NCI-H345 treated with DMSO at 0.1 percent for 48 hours (cell line): Measurements from ENCODE around the gene EFCAB11.

Experiments used
- DNase-seq: peaks from one replicate; lab custom pipeline; 2025; ENCODE audit not compliant: unreplicated experiment; lab: John Stamatoyannopoulos, UW

Gene EFCAB11

DNA sequence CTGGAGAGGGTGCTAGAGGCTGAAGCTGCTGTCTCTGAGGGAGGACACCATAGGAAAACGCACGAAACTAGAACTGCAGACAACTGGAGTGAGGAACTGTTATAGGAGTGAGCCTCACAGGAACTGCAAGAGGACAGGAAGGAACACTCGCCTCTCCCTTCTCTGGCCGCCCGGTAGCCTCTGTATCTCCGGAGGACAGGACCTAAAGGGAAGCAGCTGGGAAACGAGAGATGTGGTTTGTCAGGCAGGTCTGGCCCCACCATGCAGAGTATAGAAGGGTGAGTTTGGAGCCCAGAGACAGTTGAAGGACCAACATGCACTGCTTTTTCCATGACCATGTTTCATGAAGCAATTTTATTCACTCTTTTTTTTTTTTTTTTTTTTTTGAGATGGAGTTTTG is 127.3 kb downstream of the EFCAB11 start:
- no peak for DNase-seq

DNA sequence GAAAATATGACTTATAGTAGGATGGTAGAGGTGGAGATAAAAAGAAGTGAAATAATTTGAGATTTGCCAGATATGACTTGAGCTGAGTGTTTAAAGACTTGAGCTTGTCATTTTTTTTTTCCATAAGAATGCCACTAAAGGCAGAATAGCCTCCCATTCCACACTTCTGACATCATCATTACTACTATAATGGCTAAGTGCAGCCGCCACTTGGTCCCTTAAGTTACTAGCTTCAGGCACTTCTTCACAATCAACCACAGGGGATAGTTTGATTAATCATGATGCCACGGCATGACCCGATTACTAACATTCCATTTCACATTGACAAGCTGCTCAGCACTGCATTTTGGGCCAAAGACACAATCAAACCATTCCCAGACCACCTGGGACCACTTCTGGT is 127.9 kb downstream of the EFCAB11 start:
- DNase-seq: no peak

DNA sequence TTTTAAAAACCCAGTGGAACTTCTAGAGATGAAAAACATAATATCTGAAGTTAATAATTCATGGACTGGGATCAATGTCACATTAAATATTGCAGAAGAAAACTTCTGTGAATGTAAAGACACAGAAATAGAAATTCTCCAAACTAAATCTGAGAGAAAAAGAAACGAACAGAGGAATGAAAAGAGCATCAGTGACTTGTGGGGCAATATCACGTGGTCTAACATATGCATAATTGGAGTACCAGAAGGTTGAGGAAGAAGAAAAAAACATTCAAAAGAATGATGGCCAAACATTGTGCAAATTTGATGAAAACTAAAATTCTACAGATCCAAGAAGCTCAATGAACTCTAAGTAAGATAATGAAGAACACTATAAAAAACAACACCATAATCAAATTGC is 130.8 kb downstream of the EFCAB11 start:
- DNase-seq: no peak

DNA sequence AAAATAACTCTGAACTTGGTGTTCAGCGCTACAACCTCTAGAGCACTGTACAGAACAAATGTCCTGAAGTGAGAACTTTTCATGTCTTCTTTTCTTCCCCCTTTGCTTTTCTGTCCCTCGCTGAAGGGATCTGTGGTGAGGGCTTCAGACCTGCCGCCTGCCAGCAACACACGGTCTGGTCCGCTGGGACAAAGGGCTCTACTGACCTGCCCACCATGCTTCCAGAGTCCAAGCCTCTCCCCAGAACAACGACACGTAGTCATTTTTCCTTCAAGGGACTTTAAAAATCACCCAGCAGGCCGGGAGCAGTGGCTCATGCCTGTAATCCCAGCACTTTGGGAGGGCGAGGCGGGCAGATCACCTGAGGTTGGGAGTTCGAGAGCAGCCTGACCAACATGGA is 140.4 kb downstream of the EFCAB11 start:
- no peak for DNase-seq

DNA sequence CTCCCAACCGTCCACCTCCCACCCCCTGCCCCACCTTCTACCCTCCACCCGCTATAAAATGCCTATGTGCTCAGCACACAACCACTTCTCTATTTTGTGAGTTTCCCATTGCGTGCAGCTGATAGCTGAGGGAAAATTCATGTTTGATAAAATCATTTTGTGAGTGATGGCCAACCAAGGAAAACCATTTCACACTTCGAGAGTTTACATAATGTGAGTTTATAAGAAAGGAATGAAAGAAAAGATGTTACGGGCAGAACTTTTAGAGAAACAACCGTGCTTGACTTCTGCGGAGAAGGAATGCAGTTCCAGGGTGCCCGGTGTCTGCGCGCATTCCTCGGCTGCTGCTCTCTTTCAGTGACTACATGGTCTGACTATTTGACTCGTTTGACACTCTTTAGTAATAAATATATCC is 140.9 kb downstream of the EFCAB11 start:
- DNase-seq: no peak

DNA sequence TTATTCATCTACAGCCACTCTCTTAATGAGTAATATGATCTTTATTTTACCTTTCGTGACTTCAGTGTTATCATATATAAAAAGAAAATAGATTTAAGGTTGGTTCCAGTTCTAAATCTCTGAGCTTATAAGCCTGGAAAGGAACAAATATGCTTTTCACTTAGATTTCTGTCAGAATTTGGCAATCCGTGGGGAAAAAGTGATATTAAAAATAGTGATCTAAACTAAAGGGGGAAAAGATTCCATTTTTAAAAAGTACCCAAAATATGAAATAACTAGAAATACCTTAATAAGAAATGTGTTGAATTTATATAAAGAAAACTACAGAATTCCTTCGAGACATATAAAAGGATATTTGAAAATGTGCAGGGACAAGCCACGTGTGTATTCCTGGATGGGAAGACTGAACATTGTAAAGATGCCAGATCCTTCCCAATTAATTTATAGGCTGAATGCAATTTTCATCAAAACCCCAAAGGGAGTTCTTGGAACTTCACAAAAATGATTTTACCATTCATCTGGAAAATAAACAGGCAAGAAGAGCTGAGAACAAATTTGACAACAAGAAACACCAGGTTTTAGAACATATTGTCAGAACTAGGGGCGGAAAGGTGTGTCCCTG is 142.5 kb downstream of the EFCAB11 start:
- no peak for DNase-seq

DNA sequence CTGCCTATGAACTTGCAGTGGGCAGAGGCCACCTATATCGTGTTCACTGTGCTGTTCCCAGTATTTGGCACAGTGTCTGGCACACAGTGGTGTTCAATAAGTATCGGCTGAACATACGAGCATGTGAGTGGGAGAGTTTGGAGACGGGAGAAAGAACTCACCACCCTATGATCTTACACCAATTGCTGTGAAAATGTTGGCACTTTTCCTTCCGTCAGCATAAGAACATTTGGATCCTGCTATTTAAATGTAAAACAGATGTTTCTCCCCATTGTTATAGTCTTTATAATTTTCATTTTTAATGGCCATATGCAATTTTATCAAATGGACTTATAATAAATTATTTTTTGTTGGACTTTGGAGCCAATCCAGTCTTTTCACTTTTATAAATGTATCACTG is 144.4 kb downstream of the EFCAB11 start:
- no peak for DNase-seq

DNA sequence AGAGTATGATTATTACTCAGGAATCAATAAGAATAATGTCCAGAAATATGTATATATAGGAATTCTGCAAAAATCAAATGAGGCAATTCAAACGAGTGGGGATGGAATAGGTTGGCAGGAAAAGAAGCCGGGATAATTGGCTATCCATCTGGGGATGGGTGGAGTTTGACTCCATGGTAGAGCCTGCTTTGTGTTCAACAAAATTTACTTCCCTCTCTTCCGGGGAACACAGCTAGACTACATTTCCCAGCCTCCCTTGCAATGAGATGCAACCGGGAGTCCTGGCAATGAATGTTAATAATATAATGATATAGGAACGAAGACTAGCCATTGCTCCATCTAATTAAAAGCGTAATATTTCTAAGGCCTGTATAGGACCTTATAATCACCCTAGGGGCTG is 146.6 kb downstream of the EFCAB11 start:
- DNase-seq: no peak

DNA sequence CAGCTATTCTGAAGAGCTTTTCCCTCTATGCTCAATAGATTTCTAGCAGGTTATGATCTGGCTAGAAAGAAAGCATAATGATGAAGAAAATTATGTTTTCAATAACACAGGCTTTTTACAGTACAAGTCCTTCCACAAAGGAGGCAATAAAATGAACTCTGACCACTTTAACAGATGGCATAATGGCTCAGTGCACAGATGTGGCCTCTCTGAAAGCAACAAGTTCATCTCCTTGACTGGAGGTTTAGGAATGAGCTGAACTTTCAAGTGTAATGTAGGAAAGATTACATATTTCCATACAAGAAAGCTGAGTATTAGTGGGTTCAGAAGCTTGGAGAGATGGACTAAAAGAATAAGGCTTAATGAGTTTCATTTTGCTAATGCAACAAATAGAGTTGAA is 147.4 kb downstream of the EFCAB11 start:
- no peak for DNase-seq

DNA sequence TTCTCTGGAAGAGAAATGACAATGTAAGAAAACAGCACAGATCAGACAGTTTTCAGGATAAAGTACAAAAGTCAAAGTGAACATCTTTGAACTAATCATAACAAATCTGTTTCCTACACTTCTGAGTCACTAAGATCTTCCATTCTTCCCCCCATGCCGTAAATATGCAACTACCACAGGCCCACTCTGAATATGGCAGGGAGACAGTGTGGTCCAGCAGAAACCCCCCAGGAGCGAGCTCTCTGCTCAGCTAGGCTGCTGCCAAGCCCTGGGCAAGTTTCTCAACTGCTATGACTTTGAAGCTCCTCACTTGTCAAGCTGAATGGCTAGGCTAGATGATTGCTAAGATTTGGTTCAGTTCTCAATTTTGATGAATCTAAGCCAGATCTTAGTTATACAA is 148.1 kb downstream of the EFCAB11 start:
- DNase-seq: no peak

DNA sequence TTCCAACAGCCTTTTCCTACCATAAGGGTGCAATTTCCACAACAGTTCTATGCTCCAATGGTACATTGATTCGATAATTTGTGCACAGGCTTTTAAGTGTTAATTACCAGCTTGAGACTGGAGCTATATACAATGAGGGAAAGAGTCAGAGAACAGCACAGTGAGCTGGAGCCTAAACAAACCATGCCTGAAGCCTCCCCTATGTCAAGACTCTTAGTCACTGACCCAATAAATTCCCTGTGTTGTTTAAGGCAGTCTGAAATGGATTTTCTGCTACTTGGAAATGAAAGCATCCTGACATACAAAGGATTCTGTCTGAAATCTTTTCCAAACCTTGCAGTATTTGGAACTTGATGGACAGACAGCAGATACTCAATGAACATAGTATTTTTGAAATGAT is 149.0 kb downstream of the EFCAB11 start:
- no peak for DNase-seq

DNA sequence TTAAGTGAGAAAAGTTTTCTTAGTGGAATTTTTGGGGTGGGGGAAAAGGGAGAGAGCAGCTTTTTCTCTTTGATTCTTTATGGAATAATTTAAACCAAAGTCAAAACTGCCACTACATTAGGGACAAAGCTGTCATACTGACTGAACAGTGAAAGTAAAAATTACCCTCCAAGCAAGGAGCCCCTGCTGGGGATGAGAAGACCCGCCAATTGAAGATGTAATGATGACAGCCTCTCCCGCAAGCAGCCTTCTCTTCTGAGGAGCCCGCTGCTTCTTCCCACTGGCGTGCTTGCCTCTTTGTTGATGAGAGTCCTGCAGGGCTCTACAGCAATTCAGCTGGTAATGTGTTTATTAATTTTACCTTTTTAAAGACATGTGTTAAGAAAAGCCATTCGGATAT is 151.0 kb downstream of the EFCAB11 start:
- DNase-seq: no peak

DNA sequence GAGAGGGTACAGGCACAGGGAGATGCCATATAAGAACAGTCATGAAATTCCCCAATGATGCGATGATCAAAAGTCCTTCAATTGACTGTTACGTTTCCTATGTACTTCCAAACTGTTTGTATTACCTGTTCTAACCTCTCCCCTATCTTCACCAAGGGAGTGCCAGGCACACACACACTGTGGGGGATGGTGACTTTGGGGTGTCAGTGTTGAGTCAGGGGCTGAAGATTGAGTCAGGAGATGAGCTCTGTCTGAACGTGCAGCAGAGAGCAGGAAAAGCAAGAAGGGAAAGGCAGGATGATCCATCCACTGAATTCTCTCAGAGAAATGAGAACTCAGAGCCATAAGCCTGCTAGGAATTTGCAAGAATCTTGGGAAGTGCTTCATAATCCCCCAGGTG is 153.4 kb downstream of the EFCAB11 start:
- DNase-seq: no peak

DNA sequence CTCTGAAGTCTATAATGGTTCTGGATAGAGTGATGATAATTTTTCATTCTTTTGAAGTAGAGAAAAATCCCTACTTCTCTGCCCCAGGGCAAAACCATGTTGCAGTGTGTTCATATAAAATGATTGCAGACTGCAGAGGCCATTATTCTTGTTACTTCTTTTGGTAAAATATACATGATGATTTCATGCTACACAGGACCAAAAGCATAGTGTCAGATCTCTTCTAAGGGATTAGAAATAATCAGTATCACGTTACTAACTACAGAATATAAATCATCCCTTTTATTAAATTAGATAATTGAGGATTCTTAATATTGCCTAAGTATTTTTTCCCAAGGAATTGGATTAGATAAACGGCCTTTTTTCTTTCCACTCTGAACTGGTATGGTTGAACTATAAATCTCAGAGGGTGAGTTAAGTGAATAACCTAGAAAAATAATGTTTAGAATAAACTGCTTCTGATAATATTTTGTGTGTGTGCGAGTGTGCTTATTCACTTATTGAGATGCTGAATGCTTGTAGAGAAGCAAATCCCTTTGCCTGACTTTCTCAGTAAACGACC is 156.2 kb downstream of the EFCAB11 start:
- DNase-seq: no peak

DNA sequence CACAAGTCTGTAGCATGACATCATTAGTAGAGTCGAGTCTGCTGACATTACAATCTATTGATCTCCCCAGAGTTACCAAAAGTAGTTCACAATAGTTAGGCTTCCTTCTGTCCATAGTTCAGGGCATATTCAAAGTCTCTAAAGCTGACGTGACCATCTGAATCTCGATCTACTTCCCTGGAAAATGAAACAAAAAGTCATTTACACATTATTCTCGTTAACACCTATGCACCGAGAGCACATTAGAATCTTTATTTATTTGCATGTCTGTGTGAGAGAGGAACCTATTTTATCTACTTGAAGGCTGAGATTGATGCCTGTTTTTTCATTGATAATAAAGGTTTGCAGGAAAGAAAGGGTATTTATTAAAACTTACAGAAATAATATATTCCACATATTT is 157.4 kb downstream of the EFCAB11 start:
- no peak for DNase-seq

DNA sequence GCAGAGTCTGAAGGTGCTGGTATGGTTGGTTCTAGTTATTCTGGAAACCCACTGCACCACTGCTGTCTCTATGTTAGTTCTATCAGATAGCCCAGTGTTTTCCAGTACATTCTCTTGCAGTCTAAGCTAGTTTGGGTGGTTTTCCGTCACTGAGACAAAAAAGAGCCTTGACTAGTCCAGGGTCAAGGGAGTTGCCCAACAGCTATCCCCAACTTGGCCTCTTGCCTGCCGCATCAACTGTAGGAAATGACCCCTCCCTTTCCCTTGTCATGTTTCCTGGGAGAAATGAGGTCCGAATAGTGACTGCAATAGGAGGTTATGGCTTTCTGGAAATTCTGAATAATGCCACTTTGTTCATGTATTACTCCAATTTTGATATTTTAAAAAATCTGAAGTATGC is 160.4 kb downstream of the EFCAB11 start:
- DNase-seq: no peak

DNA sequence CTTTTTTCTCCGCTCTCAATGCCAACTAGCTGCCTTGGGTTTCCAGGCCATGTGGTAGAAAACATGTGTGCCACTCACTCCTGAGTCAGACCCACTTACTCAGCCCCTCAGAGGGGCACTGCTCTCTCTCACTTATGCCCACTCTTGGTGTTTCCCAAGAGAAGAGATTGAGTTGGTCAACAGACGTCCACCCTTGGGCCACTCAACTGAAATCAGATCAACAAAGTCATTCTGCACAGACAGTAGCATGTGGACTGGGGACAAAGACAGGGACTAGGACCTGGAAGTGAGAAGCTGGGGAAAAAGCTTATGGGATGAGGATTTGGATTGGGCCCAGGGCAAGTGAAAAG is 161.2 kb downstream of the EFCAB11 start:
- DNase-seq: no peak

DNA sequence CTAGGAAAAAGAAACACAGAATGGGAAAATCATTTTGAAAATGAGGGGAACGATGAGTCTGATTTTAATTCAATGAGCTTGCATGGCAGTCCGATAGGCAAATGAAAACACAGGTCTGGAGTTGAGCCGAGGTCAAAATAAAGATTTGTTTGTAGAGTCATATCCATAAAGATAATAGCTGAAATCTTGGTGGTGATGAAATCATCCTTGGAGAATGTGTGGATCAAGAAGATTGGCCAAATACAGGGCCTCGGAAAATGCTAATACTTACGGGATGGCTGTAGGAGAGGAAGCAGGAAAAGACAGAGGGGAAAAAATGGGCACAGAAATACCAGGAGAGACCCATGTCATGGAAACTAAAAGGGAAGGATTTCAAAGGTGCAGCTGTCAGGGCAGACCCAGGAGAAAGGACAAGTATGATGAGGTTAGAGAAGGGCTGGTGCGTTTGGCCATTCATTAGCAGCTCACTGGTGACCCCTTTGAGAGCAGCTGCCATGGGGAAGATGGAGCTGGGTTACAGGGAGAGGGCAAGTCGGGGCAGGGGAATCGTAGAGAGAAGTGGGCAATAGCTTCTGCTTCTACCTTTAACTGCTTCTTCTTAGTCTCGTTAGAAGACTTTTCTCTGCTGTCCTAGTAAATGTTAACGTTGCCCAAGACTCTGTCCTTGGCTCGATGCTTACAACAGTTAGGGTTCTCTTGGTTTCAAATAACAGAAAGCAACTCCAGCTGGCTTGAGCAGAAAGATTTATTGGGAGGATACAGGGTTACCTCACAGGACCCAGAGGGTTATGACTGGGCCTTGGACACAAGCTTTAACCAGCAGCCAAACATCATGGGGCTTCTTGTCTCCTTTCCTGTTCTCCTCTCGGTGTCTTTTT is 161.8 kb downstream of the EFCAB11 start:
- DNase-seq: no peak

DNA sequence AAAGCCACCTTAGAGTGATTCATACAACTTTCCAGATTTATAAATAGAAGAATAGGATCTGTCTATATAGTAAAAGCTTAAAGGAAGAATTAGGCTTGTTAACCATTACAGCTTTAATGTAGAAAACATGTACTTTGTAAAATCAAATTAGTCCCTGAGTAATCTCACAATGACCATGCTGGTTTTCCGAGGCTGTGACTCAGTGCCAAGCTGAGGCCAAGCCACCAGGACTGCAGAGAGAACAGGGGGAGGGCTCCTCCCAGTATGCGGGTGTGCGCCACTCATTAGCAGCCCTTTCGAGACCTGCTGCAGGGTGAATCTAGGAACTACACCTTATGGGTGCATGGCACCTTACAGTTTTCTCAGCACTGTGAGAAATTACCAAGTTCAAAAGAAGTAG is 167.0 kb downstream of the EFCAB11 start:
- no peak for DNase-seq

DNA sequence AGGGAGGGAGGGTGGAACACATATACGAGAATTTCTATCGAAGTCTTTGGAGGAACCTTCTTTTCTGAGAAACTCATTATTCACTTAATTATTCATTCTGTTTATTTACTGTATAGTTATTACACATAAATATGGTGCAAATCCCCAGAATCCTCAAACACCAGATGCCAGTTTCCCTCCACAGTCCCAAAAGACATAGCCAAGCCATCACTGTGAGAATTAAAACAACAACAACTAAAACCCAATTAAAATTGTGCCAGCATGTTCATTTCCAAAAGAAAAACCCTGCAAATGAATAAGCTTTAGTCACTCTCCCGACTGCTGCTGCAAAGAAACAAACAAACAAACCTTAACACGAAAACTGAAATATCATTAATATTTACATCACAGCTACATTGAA is 173.5 kb downstream of the EFCAB11 start:
- DNase-seq: no peak

DNA sequence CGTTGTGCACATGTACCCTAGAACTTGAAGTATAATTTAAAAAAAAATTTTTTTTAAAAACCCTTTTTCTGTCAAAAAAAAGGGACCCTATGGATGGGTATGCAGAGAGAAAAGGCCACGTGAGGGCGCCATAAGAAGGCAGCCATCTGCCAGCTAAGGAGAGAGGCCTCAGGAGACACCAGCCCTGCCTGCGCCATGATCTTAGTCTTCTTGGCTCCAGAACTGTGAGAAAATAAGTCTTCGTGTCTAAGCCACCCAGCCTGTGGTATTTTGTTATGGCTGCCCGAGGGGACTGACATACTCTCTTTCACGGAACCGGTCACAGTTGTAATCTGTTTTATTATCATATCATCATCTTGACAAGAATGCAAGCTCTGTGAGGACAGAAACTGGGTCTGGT is 174.8 kb downstream of the EFCAB11 start:
- no peak for DNase-seq

DNA sequence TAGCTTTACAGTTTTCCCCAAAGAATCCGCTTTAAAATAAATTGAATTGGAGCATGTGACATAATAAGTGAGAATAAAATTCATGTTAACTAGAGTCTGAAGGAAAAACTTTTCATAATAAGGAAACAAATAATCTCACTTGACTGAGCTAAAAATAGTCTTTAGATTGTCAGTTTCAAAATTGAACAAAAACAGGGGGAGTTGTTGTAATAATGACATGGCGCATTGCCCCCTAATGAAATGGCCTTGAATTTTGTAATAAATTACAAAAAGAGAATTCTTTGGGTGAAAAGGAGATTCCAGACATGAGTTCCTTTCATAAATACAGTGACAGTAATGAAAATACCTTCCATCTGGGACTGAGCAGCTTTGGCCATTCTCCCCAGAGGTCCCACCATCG is 178.6 kb downstream of the EFCAB11 start:
- no peak for DNase-seq

DNA sequence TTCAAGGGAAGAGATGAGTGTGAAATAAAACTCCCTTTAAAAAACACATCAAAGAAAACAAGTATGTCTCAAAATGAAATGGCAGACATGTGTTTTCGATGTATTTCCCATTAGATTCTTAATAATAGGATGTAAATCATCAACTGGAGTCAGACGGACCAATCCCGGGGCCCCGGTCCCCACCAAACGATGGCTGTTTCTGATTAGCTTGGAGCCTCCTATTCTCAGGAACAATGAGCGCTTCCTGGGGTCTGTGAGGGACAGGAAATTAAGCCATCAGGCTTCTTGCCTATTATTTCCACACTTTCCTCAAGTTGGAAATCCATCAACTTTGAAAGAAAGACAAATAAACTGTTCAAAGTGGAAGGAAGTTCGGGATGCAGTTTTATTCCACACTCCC is 179.4 kb downstream of the EFCAB11 start:
- no peak for DNase-seq
